PC-3 (cell line): ENCODE results near the gene NEDD4L. TPM values are rescaled to one million over a fixed set of nuclear protein-coding genes. Genes with fewer than 3 reads are reported as not detected.
A peak's percentile ranks its signal among the peaks of the same experiment; 100 is the strongest.

Experiments used
- ATAC-seq: fragments of 200-7000 bp; cut with Tn5 transposase; 2 replicates; pipeline ENCODE4 v1.9.1; 2020; ENCODE audit warnings: mild to moderate bottlenecking, moderate library complexity
- BruUV-seq: library from RNA; stranded (reverse); fragments of 400-500 nt; replicated peaks from 2 replicates; lab custom pipeline; 2021; lab: Mats Ljungman, UMichigan
- CTCF ChIA-PET: fragments of 300-600 bp; sonication (Branson Sonifier 250); formaldehyde crosslinking; loops from one replicate; lab custom pipeline; 2022; ENCODE audit warnings: antibody characterized with exemption; lab: Charles Lee
- POLR2A ChIA-PET: fragments of 300-600 bp; sonication (Branson Sonifier 250); formaldehyde crosslinking; loops from one replicate; lab custom pipeline; 2022; ENCODE audit warnings: antibody characterized with exemption; ENCODE audit not compliant: unreplicated experiment; lab: Charles Lee
- DNase-seq: peaks from one replicate; pipeline ENCODE4 v3.0.0-alpha.2; 2015
- H2AFZ ChIP-seq: fragments of 300-600 bp; sonication (generic); 2 replicates; pipeline ENCODE4 v1.6.0; 2016; ENCODE audit warnings: antibody characterized with exemption, low read length
- H3F3A ChIP-seq: fragments of 300-600 bp; sonication (generic); one replicate; pipeline ENCODE4 v1.6.0; 2017; ENCODE audit warnings: antibody characterized with exemption, low read length, control low read depth, mild to moderate bottlenecking; ENCODE audit not compliant: unreplicated experiment
- H3K27ac ChIP-seq: fragments of 300-600 bp; sonication (generic); 2 replicates; pipeline ENCODE4 v1.5.1; 2016; ENCODE audit warnings: mild to moderate bottlenecking, low read length
- H3K27me3 ChIP-seq: fragments of 300-600 bp; sonication (generic); 2 replicates; pipeline ENCODE4 v1.6.1; 2016; ENCODE audit warnings: low read length, mixed read lengths
- H3K36me3 ChIP-seq: fragments of 300-600 bp; sonication (generic); 2 replicates; pipeline ENCODE4 v1.6.1; 2016; ENCODE audit warnings: low read depth, mixed run types, low read length, mixed read lengths
- H3K4me1 ChIP-seq: fragments of 300-600 bp; sonication (generic); 2 replicates; pipeline ENCODE4 v1.5.1; 2016; ENCODE audit warnings: low read length; ENCODE audit not compliant: insufficient read depth
- H3K4me2 ChIP-seq: fragments of 300-600 bp; sonication (generic); 2 replicates; pipeline ENCODE4 v1.6.0; 2016; ENCODE audit warnings: low read length
- H3K4me3 ChIP-seq: fragments of 300-600 bp; sonication (generic); 2 replicates; pipeline ENCODE4 v1.5.1; 2016; ENCODE audit warnings: mild to moderate bottlenecking, low read length, mixed read lengths
- H3K79me2 ChIP-seq: fragments of 300-600 bp; sonication (generic); 2 replicates; pipeline ENCODE4 v1.6.1; 2017; ENCODE audit warnings: low read length, mixed read lengths
- H3K9ac ChIP-seq: fragments of 300-600 bp; sonication (generic); 2 replicates; pipeline ENCODE4 v1.6.0; 2016; ENCODE audit warnings: mild to moderate bottlenecking, low read length
- H3K9me2 ChIP-seq: fragments of 300-600 bp; sonication (generic); replicated peaks from 2 replicates; pipeline ENCODE4 v1.6.1; 2016; ENCODE audit warnings: mixed run types, low read length, mixed read lengths
- H3K9me3 ChIP-seq: fragments of 300-600 bp; sonication (generic); 2 replicates; pipeline ENCODE4 v1.6.1; 2016; ENCODE audit warnings: low read length, mixed read lengths
- H4K20me1 ChIP-seq: fragments of 300-600 bp; sonication (generic); 2 replicates; pipeline ENCODE4 v1.6.1; 2016; ENCODE audit warnings: low read length, mixed read lengths
- EZH2 ChIP-seq: fragments of 300-600 bp; sonication (generic); IDR thresholded peaks from one replicate; pipeline ENCODE4 v1.6.1; 2017; ENCODE audit warnings: antibody characterized with exemption, mild to moderate bottlenecking, low read length; ENCODE audit not compliant: unreplicated experiment
- EZH2phosphoT487 ChIP-seq: fragments of 300-600 bp; sonication (generic); IDR thresholded peaks from 2 replicates; pipeline ENCODE4 v1.6.1; 2018; ENCODE audit warnings: mild to moderate bottlenecking, antibody characterized with exemption, low read length, borderline replicate concordance
- intact Hi-C: fragments of 100-400 bp; cut with micrococcal nuclease; formaldehyde crosslinking; loops from 2 replicates; pipeline ENCODE4 v1.9.0; 2023
- total RNA-seq: library from RNA; depleted of rRNA; stranded (reverse); fragments of >200 nt; gene quantifications from 2 replicates; pipeline ENCODE4 v1.2.3, GENCODE V29; 2014
- TF ChIP-seq, protein P1 (sequence below): fragments of 300-600 bp; sonication (generic); conservative IDR thresholded peaks from 2 replicates; pipeline ENCODE4 v1.5.1; 2017; ENCODE audit warnings: antibody characterized with exemption, low read depth, mild to moderate bottlenecking, low read length

NEDD4L gene
- total RNA-seq, 1 experiment from 2014 or later, result 105 TPM

DNA sequence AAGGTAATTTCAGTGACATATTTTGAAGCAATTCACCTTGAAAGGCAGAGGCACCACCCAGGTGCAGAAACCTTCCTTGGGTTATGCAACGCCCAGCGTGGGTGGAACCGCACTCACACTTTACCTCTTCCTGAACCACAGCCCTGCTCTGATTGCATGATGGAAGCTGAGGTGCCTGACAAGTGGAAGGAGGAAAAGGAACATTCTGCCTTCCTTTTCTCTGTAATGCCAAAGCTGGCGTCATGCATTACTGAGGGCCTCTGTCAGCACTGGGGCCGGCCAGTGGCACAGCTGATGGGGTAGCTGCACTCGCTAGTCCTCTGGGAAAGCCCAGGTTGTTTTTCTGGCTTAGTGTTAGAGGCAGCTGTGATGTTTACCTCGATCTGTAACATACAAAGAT, 266.5 kb downstream of the NEDD4L start:
- no peak overlapping the region for H2AFZ ChIP-seq
- no peak for TF ChIP-seq EZH2phosphoT487
- TF ChIP-seq EZH2, result no peak
- TF ChIP-seq, protein P1, sequence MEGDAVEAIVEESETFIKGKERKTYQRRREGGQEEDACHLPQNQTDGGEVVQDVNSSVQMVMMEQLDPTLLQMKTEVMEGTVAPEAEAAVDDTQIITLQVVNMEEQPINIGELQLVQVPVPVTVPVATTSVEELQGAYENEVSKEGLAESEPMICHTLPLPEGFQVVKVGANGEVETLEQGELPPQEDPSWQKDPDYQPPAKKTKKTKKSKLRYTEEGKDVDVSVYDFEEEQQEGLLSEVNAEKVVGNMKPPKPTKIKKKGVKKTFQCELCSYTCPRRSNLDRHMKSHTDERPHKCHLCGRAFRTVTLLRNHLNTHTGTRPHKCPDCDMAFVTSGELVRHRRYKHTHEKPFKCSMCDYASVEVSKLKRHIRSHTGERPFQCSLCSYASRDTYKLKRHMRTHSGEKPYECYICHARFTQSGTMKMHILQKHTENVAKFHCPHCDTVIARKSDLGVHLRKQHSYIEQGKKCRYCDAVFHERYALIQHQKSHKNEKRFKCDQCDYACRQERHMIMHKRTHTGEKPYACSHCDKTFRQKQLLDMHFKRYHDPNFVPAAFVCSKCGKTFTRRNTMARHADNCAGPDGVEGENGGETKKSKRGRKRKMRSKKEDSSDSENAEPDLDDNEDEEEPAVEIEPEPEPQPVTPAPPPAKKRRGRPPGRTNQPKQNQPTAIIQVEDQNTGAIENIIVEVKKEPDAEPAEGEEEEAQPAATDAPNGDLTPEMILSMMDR, result no peak
- peaks cover 8% of the 10 kb centered on the region; the same call in 1 of the 2 replicates for H3K36me3 ChIP-seq
- no peak overlapping the region for H3K27ac ChIP-seq
- no TSS peak for BruUV-seq
- H3K4me2 ChIP-seq, result no peak overlapping the region
- no peak for DNase-seq
- peaks cover 26% of the 10 kb centered on the region for H3K4me1 ChIP-seq
- no peaks in the 10 kb centered on the region for H3K27me3 ChIP-seq
- ChIA-PET CTCF (no interaction called here), POLR2A (no interaction called here)
- H3F3A ChIP-seq, result no peaks in the 10 kb centered on the region
- no peak overlapping the region for H3K4me3 ChIP-seq
- H3K9me2 ChIP-seq, result no peaks in the 10 kb centered on the region
- intact Hi-C loops, result no loop called here
- peaks cover 54% of the 10 kb centered on the region for H3K79me2 ChIP-seq
- no peak overlapping the region for H3K9ac ChIP-seq
- H4K20me1 ChIP-seq, result no peaks in the 10 kb centered on the region
- ATAC-seq, result no peak
- H3K9me3 ChIP-seq, result no peaks in the 10 kb centered on the region

DNA sequence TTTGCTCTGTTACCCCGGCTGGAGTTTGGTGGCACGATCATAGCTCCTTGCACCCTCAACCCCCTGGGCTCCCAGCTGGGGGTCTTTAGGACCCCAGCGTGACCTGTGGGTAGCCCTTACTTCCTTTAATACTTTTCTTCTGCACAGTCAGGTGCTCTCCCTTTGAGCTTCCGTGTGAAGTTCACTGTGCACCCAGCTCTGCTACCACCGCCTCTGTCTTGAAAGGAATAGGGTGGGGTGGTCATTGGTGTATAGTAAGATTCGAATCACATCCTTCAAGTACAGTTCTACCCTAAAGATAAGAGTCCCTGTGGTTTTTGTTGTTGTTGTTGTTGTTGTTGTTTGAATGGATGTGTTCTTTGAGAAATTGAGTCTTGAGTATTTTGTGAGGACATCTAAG, 267.4 kb downstream of the NEDD4L start:
- TF ChIP-seq, protein P1, result no peak
- no peak for TF ChIP-seq EZH2
- no peak for TF ChIP-seq EZH2phosphoT487
- CTCF ChIA-PET, result no interaction called here
- Histone ChIP-seq H3K27ac (no peak overlapping the region), H3K79me2 (peaks cover 48% of the 10 kb centered on the region), H3K4me1 (peaks cover 34% of the 10 kb centered on the region), H3K4me2 (no peak overlapping the region), H3K27me3 (no peaks in the 10 kb centered on the region), H4K20me1 (no peaks in the 10 kb centered on the region), H3K36me3 (peaks cover 3% of the 10 kb centered on the region; the same call in 1 of the 2 replicates), H3K9me2 (no peaks in the 10 kb centered on the region), H3F3A (no peaks in the 10 kb centered on the region), H3K4me3 (no peak overlapping the region), H3K9me3 (no peaks in the 10 kb centered on the region), H3K9ac (no peak overlapping the region), H2AFZ (no peak overlapping the region)
- no peak for ATAC-seq
- BruUV-seq, result no TSS peak
- POLR2A ChIA-PET, result no interaction called here
- no peak for DNase-seq
- intact Hi-C loops, result no loop called here

DNA sequence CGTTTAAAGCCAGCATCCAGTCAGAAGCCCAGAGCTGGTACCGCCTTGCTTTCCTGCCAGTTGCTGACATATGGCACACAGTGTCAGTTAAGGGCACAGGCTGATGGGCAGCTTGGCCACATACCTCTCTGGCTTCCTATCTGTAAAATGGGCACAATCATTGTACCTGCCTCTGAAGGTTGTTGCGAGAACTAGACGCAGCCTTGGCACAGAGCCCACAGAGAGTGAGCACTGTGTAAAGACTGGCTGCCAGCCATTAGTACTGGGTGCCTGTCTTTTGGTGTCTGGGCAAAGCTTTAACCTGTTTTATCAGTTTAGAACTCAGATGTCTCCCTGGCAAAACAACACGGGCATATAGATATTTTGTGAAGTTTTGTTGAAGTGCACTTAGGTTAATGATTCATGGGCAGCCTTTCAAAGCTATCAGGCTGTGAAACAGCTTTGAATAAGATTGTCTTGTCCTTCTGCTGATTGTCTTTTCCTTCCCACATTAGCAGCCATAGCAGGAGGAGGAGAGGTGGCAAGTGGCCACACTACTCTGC, 269.5 kb downstream of the NEDD4L start:
- POLR2A ChIA-PET, result interaction anchor here (0.6 kb wide), 1 partner anchor 84 kb away, joined by 3 read pairs; no protein-coding TSS in a partner anchor
- ATAC-seq (no peak), DNase-seq (peak; percentile 59)
- H2AFZ ChIP-seq, result no peak overlapping the region
- H3K9ac ChIP-seq, result peak overlapping the region; percentile 9; the same call in 1 of the 2 replicates
- H3K27ac ChIP-seq, result peak overlapping the region; percentile 91
- no peaks in the 10 kb centered on the region for H4K20me1 ChIP-seq
- CTCF ChIA-PET, result no interaction called here
- peak overlapping the region; percentile 74 for H3K4me2 ChIP-seq
- H3K79me2 ChIP-seq, result peaks cover 59% of the 10 kb centered on the region
- H3K9me2 ChIP-seq, result no peaks in the 10 kb centered on the region
- peaks cover 39% of the 10 kb centered on the region for H3K4me1 ChIP-seq
- H3F3A ChIP-seq, result no peaks in the 10 kb centered on the region
- peaks cover 8% of the 10 kb centered on the region; the same call in 1 of the 2 replicates for H3K36me3 ChIP-seq
- H3K9me3 ChIP-seq, result no peaks in the 10 kb centered on the region
- BruUV-seq, result no TSS peak
- H3K4me3 ChIP-seq, result no peak overlapping the region
- TF ChIP-seq EZH2 (no peak), EZH2phosphoT487 (no peak)
- H3K27me3 ChIP-seq, result no peaks in the 10 kb centered on the region
- intact Hi-C loops, result loop anchor here (2.0 kb wide), 2 partner anchors 25 to 43 kb away; no protein-coding TSS in a partner anchor
